GM12878 (cell line): ENCODE measurements around the gene SULF2. TPM values are rescaled to one million over a fixed set of nuclear protein-coding genes. Genes with fewer than 3 reads are reported as not detected.

Experiments used
- ATAC-seq: fragments of 200-7000 bp; cut with Tn5 transposase; 3 replicates; pipeline ENCODE4 v1.9.1; 2020; ENCODE audit warnings: mild to moderate bottlenecking, moderate library complexity
- BruUV-seq: library from RNA; stranded (reverse); fragments of 400-500 nt; replicated peaks from 2 replicates; lab custom pipeline; 2021; lab: Mats Ljungman, UMichigan
- CTCF ChIA-PET: fragments of 300-600 bp; sonication (Branson Sonifier 250); formaldehyde crosslinking; extraction: SDS; loops from one replicate; lab custom pipeline; 2021; ENCODE audit warnings: inconsistent platforms; lab: Yijun Ruan, JAX
- POLR2A ChIA-PET: fragments of 350-600 bp; formaldehyde crosslinking; extraction: SDS; loops from one replicate; lab custom pipeline; 2021; ENCODE audit warnings: inconsistent platforms; lab: Charles Lee
- RAD21 ChIA-PET: fragments of 300-600 bp; sonication (Branson Sonifier 250); formaldehyde crosslinking; loops from one replicate; lab custom pipeline; 2023; ENCODE audit warnings: antibody characterized with exemption; ENCODE audit not compliant: unreplicated experiment; lab: Charles Lee
- SMC1A ChIA-PET: fragments of 300-600 bp; sonication (Branson Sonifier 250); formaldehyde crosslinking; loops from one replicate; lab custom pipeline; 2023; ENCODE audit not compliant: unreplicated experiment, uncharacterized antibody; lab: Charles Lee
- DNase-seq: peaks from one replicate; pipeline ENCODE4 v3.0.0-alpha.2; 2011; ENCODE audit warnings: low read depth, low spot score
- FAIRE-seq: peaks from 3 replicates; lab custom pipeline; 2011; peaks lifted over from hg19 to GRCh38; lab: Jason Lieb, UNC
- H2AFZ ChIP-seq: 2 replicates; pipeline ENCODE4 v1.6.0; 2011; ENCODE audit warnings: low read depth, low read length, control low read depth; ENCODE audit not compliant: control insufficient read depth
- H3K27ac ChIP-seq: 2 replicates; pipeline ENCODE4 v1.5.1; 2011; ENCODE audit warnings: control low read depth; ENCODE audit not compliant: control insufficient read depth, insufficient read depth
- H3K27me3 ChIP-seq, 2 experiments: replicated peaks in 1 of 2; 2 replicates each; pipeline versions ENCODE4 v1.6.0 to v1.6.1; 2011; ENCODE audit warnings: low read length in 1 of 2; ENCODE audit not compliant: control insufficient read depth in 2 of 2, insufficient read depth in 2 of 2
- H3K36me3 ChIP-seq, 2 experiments: 2 replicates each; pipeline ENCODE4 v1.5.1; 2011; ENCODE audit warnings: low read length in 1 of 2; ENCODE audit not compliant: control insufficient read depth in 2 of 2, insufficient read depth in 2 of 2
- H3K4me1 ChIP-seq: 2 replicates; pipeline ENCODE4 v1.6.1; 2011; ENCODE audit warnings: mild to moderate bottlenecking, low read length, moderate library complexity, mixed read lengths; ENCODE audit not compliant: control insufficient read depth, insufficient read depth
- H3K4me2 ChIP-seq: 2 replicates; pipeline ENCODE4 v1.6.0; 2011; ENCODE audit warnings: control low read depth; ENCODE audit not compliant: control insufficient read depth, insufficient read depth
- H3K4me3 ChIP-seq: fragments of 200-600 bp; sonication (generic); 2 replicates; pipeline ENCODE4 v1.5.1; 2016
- H3K79me2 ChIP-seq: 2 replicates; pipeline ENCODE4 v1.6.0; 2011; ENCODE audit warnings: low read length; ENCODE audit not compliant: control insufficient read depth, insufficient read depth
- H3K9ac ChIP-seq: 2 replicates; pipeline ENCODE4 v1.8.0; 2011; ENCODE audit warnings: low read length, control low read depth, mixed read lengths; ENCODE audit not compliant: control insufficient read depth, insufficient read depth
- H3K9me3 ChIP-seq: replicated peaks from 3 replicates; pipeline ENCODE4 v1.5.1; 2011; ENCODE audit warnings: mild to moderate bottlenecking, low read length; ENCODE audit not compliant: control insufficient read depth, insufficient read depth
- H4K20me1 ChIP-seq: 2 replicates; pipeline ENCODE4 v1.6.0; 2011; ENCODE audit not compliant: control insufficient read depth, insufficient read depth
- CHD1 ChIP-seq: IDR thresholded peaks from 2 replicates; pipeline ENCODE4 v1.6.1; 2012; ENCODE audit warnings: low read depth, low read length, improper control_type of control experiment
- CUX1 ChIP-seq: IDR thresholded peaks from 2 replicates; pipeline ENCODE4 v1.6.1; 2012; ENCODE audit warnings: improper control_type of control experiment, low read depth, low read length; ENCODE audit not compliant: insufficient replicate concordance
- GABPA ChIP-seq: IDR thresholded peaks from 2 replicates; pipeline ENCODE4 v1.6.1; 2014; ENCODE audit warnings: antibody characterized with exemption, low read depth, mild to moderate bottlenecking, inconsistent platforms
- IRF4 ChIP-seq: IDR thresholded peaks from 2 replicates; pipeline ENCODE4 v1.6.1; 2011; ENCODE audit warnings: low read depth, low read length
- MAX ChIP-seq: IDR thresholded peaks from 2 replicates; pipeline ENCODE4 v1.6.1; 2012; ENCODE audit warnings: low read depth, low read length, improper control_type of control experiment
- MXI1 ChIP-seq: fragments of 150-350 bp; IDR thresholded peaks from 2 replicates; pipeline ENCODE4 v1.6.1; 2011; ENCODE audit warnings: low read depth, mild to moderate bottlenecking, inconsistent platforms, low read length, improper control_type of control experiment
- MYB ChIP-seq: fragments of 150-350 bp; IDR thresholded peaks from 2 replicates; pipeline ENCODE4 v1.6.1; 2014; ENCODE audit warnings: mild to moderate bottlenecking, low read depth, low read length, borderline replicate concordance
- NFIC ChIP-seq: IDR thresholded peaks from 2 replicates; pipeline ENCODE4 v1.6.1; 2012; ENCODE audit warnings: low read depth, mild to moderate bottlenecking, inconsistent platforms, low read length, moderate library complexity
- NRF1 ChIP-seq: conservative IDR thresholded peaks from 2 replicates; pipeline ENCODE4 v1.6.1; 2011; ENCODE audit warnings: mild to moderate bottlenecking, low read depth, low read length, improper control_type of control experiment
- PKNOX1 ChIP-seq: fragments of 450-650 bp; IDR thresholded peaks from 2 replicates; pipeline ENCODE4 v1.6.1; 2016; ENCODE audit warnings: mild to moderate bottlenecking
- RAD51 ChIP-seq: fragments of 450-650 bp; IDR thresholded peaks from 2 replicates; pipeline ENCODE4 v1.6.1; 2016; ENCODE audit warnings: moderate library complexity, mild to moderate bottlenecking, inconsistent platforms
- RBBP5 ChIP-seq: fragments of 200-600 bp; sonication (generic); conservative IDR thresholded peaks from 2 replicates; pipeline ENCODE4 v1.6.1; 2016
- ZBED1 ChIP-seq: IDR thresholded peaks from 2 replicates; pipeline ENCODE4 v1.6.1; 2016; ENCODE audit warnings: borderline replicate concordance
- WGBS: methylation state at CpG from one replicate; pipeline ENCODE4 v1.1.6; 2016; ENCODE audit warnings: low lambda C conversion rate; ENCODE audit not compliant: insufficient replicate concordance, insufficient coverage; ENCODE audit errors: missing lambda C conversion rate; 5-methylcytosine and 5-hydroxymethylcytosine counted together
- in situ Hi-C: fragments of 300-500 bp; cut with MboI; formaldehyde crosslinking; loops from 9 replicates; pipeline ENCODE4 v1.14.3; 2018; ENCODE audit warnings: mixed read lengths
- intact Hi-C: fragments of 100-400 bp; cut with micrococcal nuclease; formaldehyde crosslinking; loops from one replicate; pipeline ENCODE4 v1.14.2; 2022; ENCODE audit not compliant: unreplicated experiment
- polyA plus RNA-seq, 11 experiments: library from polyadenylated mRNA; depleted of rRNA in 4 of 11; unstranded in 6 of 11; stranded (reverse) in 5 of 11; fragments of >200 nt; fragmentation: Nextera tagmentation in 4 of 11; fragmentation: Illumina TruSeq in 1 of 11; extraction: Ambion mirVana in 4 of 11; extraction: Trizol in 1 of 11; gene quantifications; 1 replicate in 1 of 11; 2 replicates in 10 of 11; pipeline versions ENCODE4 v1.2.1 to v1.2.3, GENCODE V29; 2011 to 2016; ENCODE audit warnings: inconsistent platforms in 2 of 11, missing spikeins in 2 of 11, low read depth in 1 of 11
- total RNA-seq, 4 experiments: library from RNA; depleted of rRNA in 3 of 4; stranded (reverse); fragments of >200 nt in 3 of 4; fragmentation: Illumina TruSeq in 1 of 4; extraction: Trizol in 1 of 4; gene quantifications; 2 replicates each; pipeline versions ENCODE4 v1.2.1 to v1.2.3, GENCODE V29; 2013 to 2021

The SULF2 gene
- total and polyA plus RNA-seq, 10 of the 15 experiments (the other 5 are each of a cell fraction or from before 2014, with no cell fraction given): 0.69 to 4.1 (median 1.6) TPM

GRCh38 chr20:47762699-47763268, 22.5 kb downstream of the SULF2 start:
- Histone ChIP-seq H3K9ac (no peak overlapping the region), H3K27ac (no peak overlapping the region), H4K20me1 (no peaks in the 10 kb centered on the region), H3K4me2 (no peak overlapping the region), H3K27me3 (peaks cover 0 to 2% of the 10 kb centered on the region in 2 experiments; a peak in 2 of 4 replicates), H2AFZ (no peak overlapping the region), H3K79me2 (no peaks in the 10 kb centered on the region), H3K4me3 (no peak overlapping the region), H3K9me3 (no peaks in the 10 kb centered on the region; the same call in 2 of the 3 replicates), H3K4me1 (peaks cover 3% of the 10 kb centered on the region), H3K36me3 (no peaks in the 10 kb centered on the region)
- ChIA-PET RAD21 (no interaction called here), POLR2A (no interaction called here), SMC1A (no interaction called here), CTCF (interaction anchor here (0.6 to 1.5 kb wide), 3 partner anchors 38 to 858 kb away, joined by 3 to 4 read pairs (median 3); no protein-coding TSS in a partner anchor)
- FAIRE-seq (no peak), DNase-seq (no peak), ATAC-seq (no peak)
- in situ Hi-C loops (no loop called here), intact Hi-C loops (no loop called here)
- TF ChIP-seq NRF1: no peak
- no peak for TF ChIP-seq PKNOX1
- no peak for TF ChIP-seq GABPA
- no peak for TF ChIP-seq ZBED1
- no peak for TF ChIP-seq MXI1
- no peak for TF ChIP-seq CHD1
- no peak for TF ChIP-seq RBBP5
- TF ChIP-seq RAD51: no peak
- no peak for TF ChIP-seq MAX
- TF ChIP-seq IRF4: no peak
- TF ChIP-seq NFIC: no peak
- no peak for TF ChIP-seq CUX1
- no peak for TF ChIP-seq MYB
- 22% methylated on average over 11 of the region's 13 CpGs for WGBS
- no TSS peak for BruUV-seq
